8988T (cell line): ENCODE results near the gene LTBP2.
"Not testable (repeated sequence)": the region's sequence is repeated elsewhere in the genome, so short reads cannot be mapped to it uniquely, and the experiment has no call there.

Experiments
- DNase-seq: peaks from one replicate; pipeline ENCODE4 v3.0.0; 2011

Gene LTBP2

GRCh38 chr14:74474376-74474775 is 137.7 kb downstream of the LTBP2 start:
- DNase-seq: no peak

GRCh38 chr14:74472601-74473000 is 139.4 kb downstream of the LTBP2 start:
- DNase-seq: no peak

- DNase-seq: no peak
Measured at GRCh38 chr14:74469548-74470518, 142.2 kb downstream of the LTBP2 start.

DNA sequence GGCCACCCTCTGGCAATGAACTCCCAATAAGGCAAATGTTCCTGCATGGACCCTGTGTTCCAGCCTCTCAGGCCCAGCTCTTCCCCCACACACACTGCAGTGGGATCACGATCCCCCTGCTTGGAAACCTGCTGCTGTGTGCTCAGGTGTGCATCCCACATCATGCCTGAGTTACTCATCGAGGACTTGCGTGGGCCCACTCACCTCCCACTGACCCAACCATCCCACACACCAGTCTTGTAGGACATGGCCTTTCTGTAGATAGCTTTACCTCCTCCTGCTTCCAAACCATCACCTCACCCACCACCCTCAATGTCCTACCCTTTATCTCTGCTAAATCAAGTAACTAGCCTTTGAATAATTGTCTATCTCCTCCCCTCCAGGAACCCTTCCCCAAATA is 143.5 kb downstream of the LTBP2 start:
- DNase-seq: no peak

DNA sequence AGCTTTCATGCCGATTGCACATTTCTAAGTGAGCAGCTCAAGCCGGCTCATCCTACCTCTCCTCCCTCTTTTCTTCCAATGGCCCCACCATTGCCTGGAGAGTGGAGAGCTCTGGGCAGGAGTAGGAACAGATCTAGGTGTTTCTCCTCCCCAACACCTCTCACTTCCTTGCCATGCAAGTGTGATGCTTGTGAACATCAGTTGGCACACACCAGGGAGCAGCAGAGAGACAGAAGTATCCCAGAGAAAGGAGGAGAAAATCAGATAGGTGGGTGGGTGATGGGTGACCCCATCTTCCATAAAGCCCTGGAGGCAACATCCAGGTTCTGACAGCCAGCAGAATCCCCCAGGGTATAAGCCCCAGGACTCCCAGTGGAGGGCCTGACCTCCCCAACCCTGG is 146.7 kb downstream of the LTBP2 start:
- DNase-seq: no peak

- no peak for DNase-seq
Measured at GRCh38 chr14:74464785-74465184, 147.3 kb downstream of the LTBP2 start.

- DNase-seq: no peak
Measured at GRCh38 chr14:74463697-74464096, 148.3 kb downstream of the LTBP2 start.

DNA sequence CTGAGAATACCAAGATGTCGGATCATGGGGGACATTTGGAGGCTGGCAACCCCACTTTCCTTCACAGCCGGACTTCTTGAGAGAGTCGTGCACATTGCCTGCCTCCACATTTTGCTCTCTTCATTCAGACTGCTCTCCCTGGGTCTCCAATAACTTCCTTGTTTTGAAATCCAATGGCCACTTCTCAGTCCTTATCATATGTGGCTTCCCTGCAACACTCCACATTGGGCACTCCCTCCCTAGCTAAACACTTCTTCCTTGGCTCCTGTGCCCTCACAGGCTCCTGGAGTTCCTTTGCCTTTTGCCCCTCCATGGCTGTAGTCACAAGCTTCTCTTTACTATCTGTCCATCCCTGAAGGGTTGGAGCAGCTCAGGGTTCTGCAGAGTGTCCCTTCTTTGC is 149.0 kb downstream of the LTBP2 start:
- DNase-seq: no peak

GRCh38 chr14:74459976-74460375 is 152.1 kb downstream of the LTBP2 start:
- DNase-seq: no peak

- peak; percentile 72 for DNase-seq
Measured at GRCh38 chr14:74459289-74459946, 152.6 kb downstream of the LTBP2 start.

- no peak for DNase-seq
Measured at GRCh38 chr14:74457565-74457895, 154.5 kb downstream of the LTBP2 start.

DNA sequence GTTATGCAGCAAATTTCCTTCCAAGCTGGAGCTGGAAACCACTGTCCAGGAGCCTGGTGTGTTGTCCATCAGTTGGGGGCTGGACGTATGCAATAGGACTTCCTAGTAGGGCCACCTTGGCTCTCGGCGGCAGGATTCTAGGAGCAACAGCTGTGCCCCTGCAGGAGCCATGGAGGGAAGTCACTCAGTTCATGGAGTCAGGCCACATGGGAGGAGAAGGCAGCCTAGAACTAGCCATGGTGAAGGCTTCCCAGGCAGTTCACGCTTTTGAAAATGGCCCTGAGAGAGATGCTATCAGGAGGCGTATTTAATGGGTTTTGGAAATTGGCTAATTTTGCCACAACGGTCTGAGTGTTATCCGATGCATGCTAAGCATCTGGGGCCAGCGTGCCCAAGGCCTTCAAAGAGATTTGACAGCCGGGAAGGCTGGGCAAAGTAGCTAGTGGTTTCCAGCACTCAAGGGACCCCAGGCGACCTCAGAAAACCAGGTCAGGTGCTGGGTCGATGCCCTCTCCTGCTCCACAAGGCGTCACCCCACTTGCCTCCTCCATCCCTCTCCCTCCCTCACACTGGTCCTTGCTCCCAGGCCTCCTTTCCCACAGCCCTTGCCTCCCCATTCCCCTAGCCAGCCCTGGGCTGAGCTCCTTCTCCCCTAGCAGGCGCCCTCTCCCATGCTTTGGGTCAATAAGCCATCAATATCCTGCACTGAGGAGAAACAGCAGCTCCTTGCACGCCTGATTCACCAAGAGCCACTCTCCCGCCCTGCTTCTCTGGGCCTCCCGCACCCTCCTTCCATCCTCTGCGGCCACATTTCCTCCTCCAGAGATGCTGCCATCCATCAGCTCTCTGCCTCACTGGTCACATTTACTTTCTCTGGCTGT is 155.1 kb downstream of the LTBP2 start:
- DNase-seq: no peak

DNA sequence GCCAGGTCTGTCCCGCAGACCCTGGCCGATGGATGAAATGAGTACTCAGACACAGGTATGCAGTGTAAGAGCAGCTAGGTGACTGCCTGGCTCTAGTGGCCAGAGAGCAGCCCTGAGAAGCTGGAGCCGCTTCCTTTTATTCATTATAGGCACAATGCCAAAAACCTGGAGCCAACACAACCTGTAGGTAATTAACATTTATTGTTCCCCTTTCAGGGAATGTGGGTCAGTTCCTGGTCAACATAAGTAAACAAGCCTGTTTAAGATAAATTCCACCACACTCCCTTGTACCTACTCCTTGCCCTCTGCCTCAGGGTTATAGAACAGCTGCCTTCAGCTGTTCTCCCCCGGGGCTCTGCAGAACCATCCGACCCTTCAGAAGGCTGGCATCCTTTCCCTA is 157.6 kb downstream of the LTBP2 start:
- not testable (repeated sequence) for DNase-seq
